Astrocyte of the hippocampus (primary cell): Measurements from ENCODE around the gene STAC2.
"Not testable (repeated sequence)": the region's sequence is repeated elsewhere in the genome, so short reads cannot be mapped to it uniquely, and the experiment has no call there.

Experiments
- DNase-seq: peaks from one replicate; pipeline ENCODE4 v3.0.0; 2011; ENCODE audit warnings: low read depth, low spot score

STAC2 gene

DNA sequence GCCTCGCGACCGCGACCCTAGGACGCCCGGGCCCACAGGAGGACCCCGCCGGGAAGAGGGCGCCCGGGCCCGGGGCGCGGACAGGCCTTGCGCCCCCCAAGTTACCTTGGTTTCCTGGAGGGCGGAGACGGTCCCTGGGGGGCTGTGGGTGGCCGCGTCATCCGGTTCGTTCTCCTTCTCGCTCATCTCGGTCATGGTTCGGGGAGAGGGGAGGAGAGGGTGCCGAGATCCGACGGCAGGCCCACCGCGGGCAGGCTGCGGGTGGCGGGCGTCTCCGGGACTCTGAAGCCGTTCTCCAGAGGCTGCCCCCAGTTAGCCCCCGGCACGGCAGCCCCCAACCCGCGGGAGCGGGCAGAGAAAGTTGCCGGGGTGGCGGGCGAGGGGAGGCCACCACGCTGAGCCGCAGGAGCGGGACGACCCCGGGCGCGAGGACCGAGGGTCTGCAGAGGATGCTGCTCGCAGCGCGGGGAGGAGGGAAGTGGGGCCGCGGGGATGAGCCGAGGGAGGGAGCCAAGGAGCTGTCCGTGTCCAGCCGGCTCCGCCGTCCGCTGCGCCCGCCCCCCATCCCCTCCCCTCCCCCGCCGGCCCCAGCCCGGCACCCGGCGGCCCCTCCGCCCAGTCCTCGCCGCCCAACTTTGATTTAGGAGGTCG lies at the start of gene STAC2:
STAC2 (minus strand) TSS at position 638 of the 651 bp plus-strand sequence; CDS start at position 195, 443 bp downstream.
- no peak for DNase-seq

GRCh38 chr17:39271546-39271945 lies 45.8 kb upstream of the STAC2 start:
- no peak for DNase-seq

DNA sequence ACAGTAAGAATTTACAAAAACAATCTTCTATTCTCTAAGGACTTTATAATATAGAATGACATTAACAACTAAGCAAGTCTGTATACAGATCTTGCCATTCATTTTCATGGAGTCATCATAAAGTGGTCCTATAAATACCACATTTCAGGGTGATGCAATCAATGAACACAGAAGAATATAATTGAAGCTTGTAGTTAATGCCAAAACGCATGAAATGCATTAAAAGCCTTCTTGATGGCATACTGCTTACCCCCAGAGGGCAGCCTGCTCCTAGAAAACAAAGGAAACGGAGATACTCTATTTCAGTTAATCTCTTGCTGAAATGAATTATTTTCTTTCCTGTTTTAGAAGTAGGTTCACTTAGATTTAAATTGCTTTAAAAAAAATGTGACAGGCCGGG lies 45.2 kb upstream of the STAC2 start:
- DNase-seq = peak; percentile 30

- DNase-seq = no peak
These were observed 38.4 kb upstream of the STAC2 start for GRCh38 chr17:39264119-39264518.

DNA sequence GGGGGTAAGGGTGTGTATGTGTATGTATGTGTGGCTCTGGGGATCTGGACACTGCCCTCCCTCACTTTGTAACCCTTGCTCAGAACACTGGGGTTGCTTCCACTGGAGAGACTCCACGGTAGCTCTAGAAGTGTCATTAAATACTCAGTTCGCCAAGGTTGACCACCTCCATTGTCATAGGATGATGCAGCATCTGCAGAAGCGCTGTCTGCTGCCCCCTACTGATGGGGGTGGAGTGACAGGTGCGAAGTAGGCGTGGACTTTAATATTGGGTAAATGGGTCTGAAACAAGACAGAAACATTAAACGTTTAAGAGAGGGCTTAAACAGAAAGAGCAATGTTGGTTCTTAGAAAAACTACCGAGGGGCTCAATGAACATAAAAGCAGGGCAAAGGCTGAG lies 35.5 kb upstream of the STAC2 start:
- no peak for DNase-seq

- no peak for DNase-seq
These were observed 27.2 kb upstream of the STAC2 start for GRCh38 chr17:39252788-39253460.

DNA sequence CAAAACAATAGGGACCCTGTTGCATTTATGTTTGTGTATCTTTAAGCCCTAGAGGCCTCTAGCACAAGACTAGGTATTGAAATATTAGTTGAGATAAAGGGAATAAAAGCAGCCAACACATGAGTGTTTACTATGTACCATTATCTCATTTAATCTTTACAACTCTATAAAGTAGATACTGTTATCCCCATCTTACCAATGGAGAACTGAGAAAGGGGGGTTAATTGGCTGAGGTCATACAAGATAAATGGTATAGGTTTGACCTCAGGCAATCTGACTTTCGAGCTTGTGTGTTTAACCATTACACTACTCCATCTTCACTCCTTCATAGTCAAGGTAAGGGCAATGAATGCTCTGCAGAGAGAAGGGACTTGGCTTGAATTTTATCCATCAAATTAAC lies 26.3 kb upstream of the STAC2 start:
- DNase-seq = no peak

GRCh38 chr17:39250076-39250475 lies 24.3 kb upstream of the STAC2 start:
- DNase-seq = not testable (repeated sequence)

- DNase-seq = no peak
These were observed 20.5 kb upstream of the STAC2 start for GRCh38 chr17:39246274-39246673.

- peak; percentile 88 for DNase-seq
These were observed 19.1 kb upstream of the STAC2 start for GRCh38 chr17:39244600-39245570.

- DNase-seq = no peak
These were observed 18.4 kb upstream of the STAC2 start for GRCh38 chr17:39244016-39244599.

DNA sequence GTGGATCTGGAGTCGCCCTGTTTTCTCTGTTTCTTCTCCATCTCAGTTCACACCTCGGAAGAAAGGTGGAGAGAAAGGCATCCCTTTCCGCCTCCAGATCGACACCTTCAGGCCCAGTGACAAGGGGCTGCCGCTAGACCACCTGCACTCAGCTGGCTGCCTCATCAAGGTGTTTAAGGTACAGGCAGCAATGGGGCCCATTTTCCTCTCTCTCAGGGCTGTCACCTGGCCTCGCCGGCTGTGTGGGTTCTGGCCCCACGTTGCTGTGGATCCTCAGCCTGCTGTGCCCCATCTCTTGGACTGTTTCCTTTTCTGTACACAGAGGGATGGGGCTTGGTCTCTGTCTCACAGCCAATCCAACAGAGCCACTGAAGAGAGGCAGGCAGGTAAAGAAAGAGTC lies 17.4 kb upstream of the STAC2 start:
- DNase-seq = no peak

DNA sequence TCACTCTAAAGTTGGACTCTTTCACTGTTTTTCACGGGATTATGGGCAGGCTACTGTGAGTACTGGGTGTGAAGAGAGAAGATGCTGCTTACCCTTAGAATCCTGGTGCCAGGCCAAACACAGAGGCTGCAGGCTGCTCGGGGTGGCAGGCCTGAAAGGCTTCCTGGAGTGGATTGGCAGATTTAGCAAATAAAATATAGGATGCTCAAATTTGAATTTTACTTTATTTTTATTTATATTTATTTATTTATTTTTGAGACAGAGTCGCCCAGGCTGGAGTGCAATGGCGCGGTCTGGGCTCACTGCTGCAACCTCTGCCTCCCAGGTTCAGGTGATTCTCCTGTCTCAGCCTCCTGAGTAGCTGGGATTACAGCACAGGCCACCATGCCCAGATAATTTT lies 14.9 kb upstream of the STAC2 start:
- DNase-seq = no peak

- DNase-seq = peak; percentile 56
These were observed 14.0 kb upstream of the STAC2 start for GRCh38 chr17:39239640-39240314.

DNA sequence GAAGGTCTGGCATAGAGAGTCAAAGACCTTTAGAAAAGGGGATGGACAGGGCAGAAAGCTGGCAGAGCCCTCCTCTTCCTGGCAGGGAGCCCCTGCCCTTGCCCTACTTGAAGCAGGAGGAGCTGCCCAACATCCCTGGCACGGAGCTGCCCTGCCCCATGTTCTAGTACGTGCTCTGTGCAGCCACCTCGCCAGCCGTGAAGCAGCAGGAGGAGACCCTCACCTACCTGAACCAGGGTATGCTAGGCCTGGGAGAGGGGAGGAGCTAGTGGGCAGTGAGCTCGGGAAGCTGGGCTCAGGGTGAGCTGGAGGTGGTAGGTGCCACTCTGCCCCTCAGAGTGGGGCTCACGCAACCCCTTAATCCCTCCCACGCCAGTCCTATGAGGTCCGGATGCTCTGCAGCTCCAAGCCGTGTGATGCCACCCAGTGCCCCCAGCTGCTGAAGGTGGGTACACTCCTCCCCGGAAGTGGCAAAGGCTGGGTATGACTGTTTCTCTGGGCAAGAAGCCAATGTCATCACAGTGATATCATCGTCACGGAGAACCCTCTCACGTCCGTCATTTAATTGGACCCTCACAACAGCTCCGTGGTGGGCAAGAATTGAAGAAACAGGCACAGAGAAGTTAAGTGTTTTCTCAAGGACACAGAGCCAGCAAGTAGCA lies 12.7 kb upstream of the STAC2 start:
- DNase-seq = peak; percentile 51

DNA sequence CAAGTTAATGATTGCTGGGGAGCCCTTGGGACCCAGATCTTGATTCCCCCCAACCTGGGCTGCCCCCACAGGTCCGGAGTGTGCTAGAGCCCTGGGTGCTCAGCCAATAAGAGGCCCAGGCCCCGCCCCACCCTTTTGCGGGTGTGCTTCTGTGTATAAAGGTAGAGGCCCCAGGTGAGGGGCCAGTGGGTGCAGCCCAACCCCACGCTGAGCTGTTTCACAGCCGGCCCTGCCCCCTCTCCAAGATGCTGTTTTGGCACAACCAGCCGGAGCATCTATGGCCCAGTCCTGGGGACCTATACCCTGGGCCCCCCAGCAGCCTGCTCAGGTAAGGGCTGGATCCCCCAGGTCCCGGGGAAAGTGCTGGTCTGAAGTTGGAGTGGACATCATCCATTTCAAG lies 11.8 kb upstream of the STAC2 start:
- DNase-seq = no peak

- DNase-seq = no peak
These were observed 11.3 kb upstream of the STAC2 start for GRCh38 chr17:39236981-39237441.

DNA sequence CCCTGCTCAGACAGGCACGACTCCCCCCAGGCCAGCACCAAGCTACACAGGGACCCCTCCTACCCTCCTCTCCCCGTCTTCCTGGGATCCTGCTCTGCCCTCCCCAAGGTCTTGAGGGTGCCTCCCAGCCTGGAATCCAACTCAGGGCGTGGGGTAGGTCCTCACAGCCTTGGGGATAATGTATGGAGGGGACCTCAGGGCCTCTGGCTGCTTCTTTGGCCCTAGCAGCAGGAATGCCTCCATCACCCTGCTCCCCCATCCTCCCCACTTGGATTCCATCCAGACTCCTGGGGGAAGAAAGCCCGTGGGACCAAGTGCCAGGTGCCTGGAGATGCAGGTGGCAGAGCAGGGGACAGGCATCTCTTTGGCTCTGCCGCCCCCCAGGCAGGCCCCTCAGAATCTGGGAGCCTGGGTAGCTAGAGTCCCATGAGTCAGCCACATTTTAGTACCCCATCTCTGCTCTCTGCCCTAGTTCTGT lies 10.7 kb upstream of the STAC2 start:
- DNase-seq = no peak

DNA sequence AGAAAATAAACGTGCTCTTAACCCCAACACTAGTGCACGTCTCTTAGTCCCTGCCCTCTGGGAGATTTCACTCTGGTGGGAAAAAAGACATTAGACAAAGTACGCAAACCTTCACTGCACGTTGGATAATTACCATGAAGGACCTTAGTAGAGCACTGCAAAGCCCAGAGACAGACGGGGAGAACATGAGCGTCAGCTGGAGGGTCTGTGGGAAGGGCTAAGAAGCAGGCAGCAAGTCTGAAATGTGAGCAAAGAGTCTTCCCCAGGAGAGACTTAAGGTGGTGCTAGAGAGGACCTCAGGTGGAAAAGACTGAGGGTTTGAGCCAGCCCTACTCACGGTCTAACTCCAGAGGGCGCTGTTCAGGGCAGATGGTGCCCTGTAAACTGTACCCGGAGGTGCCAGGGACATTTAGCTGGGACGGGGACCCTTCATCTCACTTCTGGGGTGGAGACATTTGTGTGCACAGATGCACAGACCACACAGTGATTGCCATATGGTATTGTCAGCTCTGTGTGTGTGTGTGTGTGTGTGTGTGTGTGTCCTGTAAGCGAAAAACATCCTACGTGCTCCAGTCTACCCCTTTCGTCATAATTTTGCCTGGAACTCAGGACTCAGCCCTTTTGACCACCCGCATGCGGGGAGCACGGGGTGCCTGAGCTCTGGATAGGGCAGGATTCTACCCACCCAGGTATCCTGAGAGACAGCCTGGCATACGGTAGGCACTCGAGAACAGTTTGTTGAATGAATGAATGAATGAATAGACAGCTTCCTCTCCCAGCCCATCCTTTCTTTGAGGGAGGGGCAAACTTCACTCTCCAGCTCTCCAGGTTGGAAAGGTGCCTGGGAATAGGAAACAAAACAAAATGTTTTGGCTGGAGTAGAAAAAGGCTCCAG lies 10.1 kb upstream of the STAC2 start:
- peak; percentile 67 for DNase-seq
